ENCODE measurements around the gene PLXNA4.

The PLXNA4 gene

DNA sequence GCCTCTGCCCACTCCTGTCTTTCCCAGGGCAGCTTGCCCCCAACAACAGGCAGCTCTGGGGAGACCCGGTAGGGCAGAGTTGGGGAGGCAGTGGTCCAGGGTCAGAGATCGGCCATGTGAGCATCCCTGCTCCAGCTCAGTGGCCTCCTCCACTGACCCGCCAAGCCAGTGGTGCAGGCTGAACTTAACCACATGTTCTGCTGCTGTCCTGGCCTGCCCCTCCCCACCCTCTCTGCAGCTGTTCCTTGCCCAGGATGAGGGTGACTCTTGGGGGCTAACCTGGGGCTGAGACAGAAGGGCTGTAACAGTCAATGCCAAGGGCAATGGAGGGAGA is 349.3 kb downstream of the PLXNA4 start:
- no peak for DNase-seq

DNA sequence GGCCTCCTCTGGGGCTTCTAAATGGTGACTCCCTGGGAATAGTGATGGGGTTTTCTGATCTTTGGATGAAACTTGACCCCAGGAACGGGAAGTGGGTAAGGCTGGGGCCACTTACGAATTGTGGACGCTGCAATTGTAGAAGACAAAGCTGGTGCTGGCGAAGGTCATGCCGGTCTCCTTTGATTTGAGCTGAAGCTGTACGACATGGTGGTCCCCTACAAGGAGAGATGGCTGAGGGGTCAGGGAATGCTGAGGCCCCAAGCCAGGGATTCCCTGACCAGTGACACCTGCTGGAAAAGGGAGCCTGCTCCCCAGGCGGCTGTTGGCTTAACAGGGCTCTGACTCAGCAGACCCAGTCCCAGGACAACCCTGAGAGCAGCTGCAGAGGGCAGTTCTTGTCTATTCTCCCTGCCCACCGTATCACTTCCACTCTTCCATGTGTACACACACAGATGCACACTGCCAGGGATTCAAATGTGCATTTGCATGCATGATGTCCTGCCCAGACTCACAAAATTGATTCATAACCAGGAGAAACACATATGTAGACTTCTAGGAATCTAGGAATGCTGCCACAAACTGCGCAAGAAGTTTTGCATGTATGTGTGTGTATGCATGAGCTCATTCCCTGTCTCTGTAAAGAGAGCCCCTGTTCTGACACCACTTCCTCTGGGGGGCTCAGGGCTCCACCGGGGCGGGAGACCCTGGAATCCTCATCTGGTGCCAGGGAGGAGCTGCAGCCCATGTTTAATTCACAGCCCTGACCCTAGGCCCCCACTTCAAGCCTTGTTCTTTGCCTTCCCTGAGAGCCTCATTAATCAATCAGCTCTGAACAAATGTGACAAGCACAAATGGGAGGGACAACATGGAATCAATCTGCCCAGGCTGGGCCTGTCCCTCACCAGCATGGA is 350.0 kb downstream of the PLXNA4 start:
- DNase-seq = no peak

DNA sequence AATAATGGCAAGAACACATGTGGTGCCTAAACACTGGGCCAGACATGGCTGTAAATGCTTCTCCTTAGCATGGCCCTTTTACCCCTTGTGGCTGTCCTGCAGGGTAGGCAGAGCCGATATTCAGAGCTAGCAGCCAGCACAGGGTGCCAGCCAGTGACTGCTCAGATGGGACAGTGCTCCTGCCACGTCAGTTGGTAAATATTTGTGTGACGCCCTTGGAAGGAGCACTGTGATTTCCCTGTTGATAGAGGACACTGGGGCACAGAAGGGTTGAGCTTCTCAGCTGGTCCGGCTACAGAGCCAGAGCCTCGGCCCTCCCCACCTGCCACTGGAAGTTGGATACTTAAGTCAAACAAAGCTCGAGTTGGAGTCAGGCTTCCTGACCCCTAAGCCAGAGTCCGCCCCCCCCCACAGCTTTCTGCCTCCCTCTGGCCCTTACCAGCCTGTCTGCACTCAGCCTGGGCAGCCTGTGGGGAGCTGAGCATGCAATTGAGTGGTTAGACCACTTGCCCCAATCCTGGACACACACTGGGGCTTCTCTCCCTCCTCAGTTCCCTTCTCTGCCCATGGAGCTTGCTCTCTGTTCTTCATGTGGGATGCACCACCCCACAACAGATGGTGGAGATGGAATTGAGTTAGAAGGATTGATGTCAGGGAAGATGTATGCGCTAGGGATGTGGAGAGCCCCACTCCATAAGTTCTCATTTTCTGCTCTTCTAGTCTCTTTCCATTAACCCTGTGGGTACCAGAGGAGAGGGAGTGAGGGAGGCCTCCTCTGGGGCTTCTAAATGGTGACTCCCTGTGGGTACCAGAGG is 350.8 kb downstream of the PLXNA4 start:
- no peak for DNase-seq

DNA sequence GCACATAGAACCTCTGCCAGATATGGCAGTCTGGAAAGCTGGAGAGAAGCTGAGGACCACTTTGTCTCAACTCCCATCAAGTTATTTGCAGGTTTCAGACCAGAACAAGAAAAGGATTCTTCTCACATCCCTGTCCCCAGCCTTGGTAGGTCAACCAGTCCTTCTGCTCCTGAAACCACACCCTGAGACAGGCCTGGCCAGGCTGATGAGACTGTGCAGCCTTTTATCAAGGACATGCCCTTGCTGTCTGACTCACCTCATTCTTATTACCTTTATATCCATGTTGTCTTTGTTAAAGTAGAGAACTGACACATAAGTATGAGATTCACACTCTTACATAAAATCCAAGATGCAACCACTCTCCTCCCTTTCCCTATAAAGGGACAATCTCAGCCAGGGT is 354.9 kb downstream of the PLXNA4 start:
- DNase-seq = no peak

DNA sequence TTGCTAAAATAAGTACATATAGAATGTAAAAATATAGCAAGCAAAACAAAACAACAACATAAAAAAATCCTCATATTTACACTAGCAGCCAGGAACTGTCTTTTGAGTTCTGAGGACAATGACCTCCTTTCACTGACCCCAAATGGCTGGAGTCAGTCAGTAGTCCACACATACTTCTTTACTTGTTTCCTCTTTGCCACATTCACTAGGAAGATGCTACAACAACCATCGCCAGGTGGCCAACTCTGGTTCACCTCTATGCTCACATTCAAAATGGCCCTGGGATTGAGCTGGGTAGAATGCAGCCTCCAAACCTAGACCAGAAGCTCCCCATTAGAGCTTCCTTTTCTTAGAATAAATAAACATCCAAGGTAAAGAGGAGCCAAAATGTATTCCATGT is 356.2 kb downstream of the PLXNA4 start:
- DNase-seq = no peak

DNA sequence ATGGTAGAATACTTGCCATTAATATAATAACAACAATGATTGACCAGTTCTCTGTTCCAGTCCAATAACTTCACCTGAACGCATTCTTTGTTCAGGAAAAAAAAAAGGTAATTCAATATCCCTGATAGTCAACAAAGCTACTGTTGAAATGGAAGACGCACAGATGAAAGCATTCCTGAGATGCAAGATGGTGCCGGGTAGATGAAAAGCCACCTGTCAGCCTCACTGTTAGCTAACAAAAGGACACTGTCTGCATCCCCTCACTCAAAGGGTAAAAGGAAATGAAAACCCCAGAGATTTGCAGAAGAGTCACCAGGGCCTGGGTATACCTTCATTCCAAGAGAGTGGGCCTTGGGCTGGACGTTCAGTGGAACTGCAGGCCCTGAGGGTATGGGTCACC is 357.4 kb downstream of the PLXNA4 start:
- no peak for DNase-seq

DNA sequence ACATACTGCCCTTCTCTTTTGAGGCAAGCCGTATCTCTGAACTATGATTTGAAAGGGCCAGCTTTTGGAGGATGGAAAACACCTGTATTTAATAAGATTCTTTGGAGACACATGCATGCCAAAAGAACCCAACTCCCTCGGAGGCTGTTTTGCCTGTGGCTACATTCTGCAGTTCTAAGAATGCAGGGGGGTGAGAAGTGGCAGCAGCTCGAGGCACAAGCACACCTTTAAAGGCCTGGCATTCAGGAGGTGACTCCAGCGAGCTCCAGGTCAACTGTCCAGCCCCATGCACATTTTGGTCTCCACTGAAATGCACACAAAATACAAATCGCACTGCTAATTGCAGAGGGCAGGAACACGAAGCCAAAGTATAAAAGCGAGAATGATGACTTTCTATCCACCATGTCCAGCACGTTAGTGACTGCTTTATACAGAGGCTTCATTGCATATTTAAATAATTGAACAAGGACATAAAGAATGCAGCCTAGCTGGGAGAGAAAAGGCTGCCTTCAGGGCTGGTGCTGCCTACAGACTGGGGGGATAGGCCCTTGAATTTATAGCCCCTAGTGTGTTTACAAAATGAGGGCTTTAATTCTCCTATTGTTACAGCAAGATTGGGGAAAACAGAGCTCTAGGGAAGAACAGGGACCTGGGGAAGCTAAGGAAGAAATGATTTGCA is 359.3 kb downstream of the PLXNA4 start:
- no peak for DNase-seq

DNA sequence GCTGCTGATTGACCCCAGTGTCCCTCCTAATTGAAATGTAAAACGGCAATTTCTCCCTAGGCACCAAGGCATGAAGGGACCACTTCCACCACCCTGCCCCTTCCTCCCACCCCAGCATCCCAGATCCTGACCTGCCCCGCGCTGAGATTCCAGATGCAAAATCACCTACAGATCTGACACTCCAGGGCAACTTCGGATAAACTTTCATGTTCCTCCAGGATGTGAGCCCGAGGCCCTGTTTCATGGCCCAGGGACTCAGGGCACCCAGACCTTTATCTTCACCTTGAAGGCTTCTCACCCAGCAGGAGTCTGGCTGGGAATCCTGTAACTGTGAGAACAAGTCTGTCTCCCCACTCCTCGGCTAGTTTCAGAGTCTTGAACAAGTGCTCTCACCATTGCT is 361.8 kb downstream of the PLXNA4 start:
- no peak for DNase-seq

DNA sequence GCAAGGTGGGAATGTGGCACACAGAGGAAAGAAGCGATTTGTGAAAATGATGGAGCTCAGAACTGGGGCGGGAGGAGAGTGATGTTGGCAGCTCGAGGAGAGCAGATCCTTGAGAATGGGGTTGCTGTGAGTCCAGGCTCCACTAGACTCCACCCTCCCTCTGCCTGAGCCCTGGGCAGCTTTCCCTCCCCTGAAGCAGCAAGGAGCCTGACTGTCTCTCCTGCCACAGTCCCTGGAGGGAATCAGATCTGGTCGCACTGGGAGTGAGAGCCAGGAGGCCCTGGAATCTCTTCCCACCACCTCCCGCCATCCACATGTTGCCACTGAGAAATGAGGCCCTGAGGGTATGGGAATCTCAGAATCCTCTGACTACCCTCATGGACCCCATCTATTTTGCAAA is 362.7 kb downstream of the PLXNA4 start:
- no peak for DNase-seq

DNA sequence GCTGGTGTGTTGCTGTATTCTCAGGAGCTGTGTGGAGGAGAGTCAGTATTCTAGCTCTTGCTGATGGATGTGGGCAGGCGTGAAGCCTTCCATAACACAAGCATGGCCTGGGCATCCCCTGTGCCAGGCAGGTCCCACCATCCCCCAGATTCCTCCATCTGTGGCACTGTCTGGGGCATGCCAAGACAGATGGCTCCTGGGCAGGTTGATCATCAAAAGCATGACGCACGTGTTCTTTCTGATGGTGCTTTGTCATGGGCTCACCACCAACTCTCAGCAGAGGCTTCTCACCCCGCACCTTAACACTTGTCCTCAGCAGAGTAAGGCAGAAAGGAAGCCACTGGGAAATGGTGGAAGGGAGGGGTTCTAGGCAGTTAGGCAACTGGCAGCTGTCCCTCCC is 364.3 kb downstream of the PLXNA4 start:
- no peak for DNase-seq

DNA sequence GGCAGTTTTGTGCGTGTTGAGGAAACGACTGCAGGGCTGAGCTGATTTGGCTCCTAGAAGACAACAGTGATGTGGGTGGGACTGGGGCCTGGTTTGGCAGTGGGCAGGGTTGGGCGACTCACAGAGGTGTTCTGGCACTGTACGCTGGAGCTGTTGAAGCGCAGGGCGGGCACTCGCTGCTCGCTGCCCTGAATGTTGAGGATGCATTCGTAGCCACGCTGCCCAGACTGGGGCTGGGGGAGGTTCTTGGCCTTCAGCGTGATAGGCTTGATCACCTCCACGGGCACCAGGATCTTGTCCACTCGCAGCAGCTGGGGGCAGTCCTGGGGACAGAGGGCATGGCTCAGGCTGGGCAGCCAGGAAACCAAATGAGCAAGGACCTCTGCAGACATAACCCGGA is 365.4 kb downstream of the PLXNA4 start:
- no peak for DNase-seq

DNA sequence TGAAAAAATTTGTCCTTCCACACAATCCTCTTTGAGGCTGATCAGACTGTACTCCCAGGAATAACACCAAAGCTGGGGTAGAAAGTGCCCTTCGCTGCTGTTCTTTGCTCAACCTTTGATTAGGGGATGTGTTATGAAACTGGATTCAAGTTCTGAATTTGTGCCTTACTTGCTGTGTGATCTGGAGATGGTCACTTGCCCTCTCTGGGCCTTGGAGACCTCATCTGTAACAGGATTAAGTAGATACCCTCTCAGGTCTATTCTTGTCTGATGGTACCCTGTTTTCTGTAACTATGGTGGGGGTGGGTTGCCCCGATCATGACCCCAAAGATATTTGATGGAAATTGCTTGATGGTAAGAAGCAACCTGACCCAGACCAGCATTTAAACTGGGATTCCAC is 368.5 kb downstream of the PLXNA4 start:
- no peak for DNase-seq

DNA sequence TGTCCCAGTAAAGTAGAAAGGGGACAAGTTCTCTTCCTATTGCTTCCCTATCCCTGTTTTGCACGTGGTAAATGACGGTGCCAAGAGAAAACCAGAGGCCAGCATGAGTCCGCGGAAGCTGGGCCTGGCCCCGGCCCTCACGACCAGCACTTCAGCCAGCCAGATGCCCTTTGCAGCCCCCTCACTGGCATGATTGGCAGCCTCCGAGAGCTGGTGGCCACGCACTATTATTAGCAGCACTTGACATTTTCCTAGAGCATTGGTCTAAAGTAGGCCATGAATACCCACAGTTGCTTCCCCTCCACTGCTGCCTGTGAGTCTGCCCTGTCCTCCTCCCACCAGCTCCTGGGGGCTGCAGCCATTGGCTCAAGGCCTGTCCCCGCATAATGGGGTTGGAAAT is 369.1 kb downstream of the PLXNA4 start:
- no peak for DNase-seq

DNA sequence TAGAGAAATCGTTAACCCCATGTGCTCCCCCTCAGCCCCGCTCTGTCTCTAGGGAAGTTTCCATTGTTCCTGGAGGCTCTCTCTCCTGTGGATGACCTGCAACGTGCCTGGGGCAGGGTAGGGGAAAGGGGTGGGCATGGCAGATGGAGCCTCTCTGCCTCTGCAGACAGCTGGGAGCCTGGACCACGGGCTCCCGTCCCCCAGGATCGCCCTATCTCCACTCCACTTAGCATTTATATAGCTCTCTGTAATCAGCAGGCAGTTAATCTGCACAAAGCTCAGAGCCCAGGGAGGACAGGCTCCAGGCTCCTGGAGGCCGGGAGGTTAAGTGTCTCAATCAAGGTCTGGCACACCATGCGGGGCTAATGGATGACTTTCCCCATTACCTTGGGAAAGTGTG is 369.7 kb downstream of the PLXNA4 start:
- DNase-seq = no peak

DNA sequence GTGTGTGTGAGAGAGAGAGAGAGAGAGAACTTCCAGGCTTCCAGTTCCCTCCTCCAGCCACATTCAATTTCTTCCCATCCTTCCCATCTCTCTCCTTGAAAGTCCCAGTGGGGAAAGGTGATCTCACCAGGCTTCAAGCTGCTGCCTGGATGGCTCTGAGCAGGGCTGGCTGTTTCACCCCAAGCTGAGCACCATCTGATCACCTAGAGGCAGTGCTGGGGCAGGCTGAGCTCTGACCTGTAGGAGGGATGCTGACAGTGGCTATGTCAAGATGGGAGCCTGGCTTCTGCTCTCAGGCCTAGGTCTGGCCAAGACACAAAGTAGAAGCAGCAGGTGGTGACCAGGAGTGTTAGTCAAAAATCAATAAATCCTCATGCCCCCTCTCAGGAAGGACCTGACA is 370.8 kb downstream of the PLXNA4 start:
- no peak for DNase-seq

DNA sequence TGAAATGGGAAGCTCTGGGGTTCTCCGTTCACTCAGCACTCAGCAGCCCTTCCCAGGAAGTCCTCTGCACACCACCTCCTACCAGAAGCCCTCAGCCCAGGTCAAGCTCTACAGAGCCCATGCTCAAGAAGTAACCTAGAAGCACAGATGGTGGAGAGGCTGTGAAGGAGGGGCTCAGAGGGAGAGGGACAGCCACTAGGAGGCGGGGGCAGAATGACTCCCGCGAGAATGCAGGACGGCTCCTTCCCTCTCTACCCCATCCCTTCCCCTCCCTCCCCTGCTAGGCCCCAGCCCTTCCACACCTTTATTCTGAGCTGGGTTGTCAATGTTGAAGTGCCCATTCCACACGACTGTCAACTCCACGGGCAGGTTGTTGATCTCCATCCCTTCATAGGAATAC is 373.2 kb downstream of the PLXNA4 start:
- no peak for DNase-seq

DNA sequence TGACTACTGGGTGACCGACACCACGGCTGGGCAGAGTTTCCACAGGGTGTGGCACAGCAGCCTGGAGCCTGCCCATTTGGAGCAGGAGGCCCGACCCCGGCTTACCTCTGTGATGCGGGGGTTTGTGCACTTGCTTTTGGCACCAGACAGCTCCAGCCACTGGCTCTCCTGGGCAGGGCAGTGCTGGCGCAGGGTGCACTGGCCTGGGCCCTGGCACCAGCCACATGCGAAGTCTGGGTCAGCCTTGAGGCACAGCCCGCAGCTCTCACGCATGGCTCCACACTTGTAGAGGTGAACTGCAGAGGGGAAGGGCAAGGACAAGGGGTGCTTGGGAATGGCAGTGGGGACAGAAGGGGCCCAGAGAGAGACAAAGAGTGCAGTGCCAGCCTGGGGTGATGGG is 373.7 kb downstream of the PLXNA4 start:
- DNase-seq = no peak

DNA sequence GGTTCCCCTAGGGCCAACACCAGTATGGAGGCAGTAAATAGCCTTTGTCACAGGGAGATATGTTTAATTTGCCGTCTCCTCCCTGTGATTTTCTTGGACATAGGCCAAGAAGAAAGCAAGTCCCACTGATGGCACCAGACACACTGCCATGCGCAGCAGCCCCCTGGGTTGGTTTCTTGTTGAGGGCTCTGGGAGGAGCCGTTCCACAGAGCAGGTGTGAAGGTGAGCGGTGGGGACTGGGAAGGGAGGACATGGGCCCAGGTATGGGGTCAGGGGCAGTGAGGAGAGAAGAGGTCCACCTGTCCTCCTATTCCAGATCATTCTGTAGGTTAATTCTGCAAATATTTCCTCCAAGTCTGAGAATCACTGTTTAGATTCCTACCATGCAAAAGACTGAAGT is 376.1 kb downstream of the PLXNA4 start:
- DNase-seq = no peak

DNA sequence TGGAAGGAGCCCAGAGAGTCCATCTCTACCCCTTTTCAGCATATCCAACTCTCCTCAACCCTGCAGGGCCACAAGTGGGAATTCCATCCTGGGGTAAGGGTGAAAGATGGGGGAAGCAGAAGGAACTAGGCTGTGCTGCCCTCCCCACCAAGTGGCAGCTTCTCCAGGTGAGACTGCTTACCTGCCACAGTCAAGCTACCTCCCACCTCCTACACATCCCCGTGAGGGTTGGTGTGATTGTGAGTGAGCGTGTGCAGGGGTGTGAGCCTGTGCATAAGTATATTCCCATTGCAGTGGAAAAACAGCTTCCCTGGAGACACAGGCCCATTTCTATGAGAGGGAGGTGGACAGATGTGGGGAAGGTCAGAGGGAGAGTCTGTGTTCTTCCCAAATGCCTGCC is 376.6 kb downstream of the PLXNA4 start:
- no peak for DNase-seq

DNA sequence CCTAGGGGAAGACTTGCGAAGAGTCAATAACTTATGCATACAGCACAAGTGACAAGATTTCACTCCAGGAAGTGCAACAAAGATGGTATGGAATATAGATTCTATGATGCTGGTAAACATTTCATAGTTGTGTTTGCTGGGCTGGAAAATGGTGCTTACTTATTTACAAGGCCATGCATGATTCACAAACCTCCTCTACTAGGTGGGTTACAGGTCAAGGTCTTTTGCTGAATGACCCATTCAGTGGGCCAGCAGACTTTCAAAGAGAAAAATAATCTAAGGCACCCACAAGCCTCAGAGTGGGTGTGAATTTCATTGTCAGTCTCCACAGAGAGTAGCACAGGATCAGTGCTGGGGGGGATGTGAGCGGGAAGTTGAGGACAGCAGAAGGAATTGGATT is 378.5 kb downstream of the PLXNA4 start:
- no peak for DNase-seq

DNA sequence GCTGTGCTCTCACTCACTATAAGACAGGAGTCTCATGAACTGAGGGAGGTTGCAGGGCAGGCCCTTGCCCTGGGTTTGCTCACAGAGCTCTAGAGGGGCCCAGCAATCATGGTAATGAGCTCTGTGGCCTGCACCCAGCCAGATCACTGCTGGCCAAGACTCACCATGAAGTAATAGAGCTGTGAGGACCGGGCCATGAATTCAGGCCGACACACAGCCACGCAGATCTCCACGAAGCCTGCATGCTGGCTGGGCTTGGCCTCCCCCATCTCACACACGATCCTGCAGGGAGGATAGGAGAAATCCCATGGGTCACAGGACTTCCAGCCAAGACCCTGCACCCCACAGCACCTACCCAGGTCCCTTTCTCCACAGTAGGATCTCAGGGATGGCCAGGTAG is 382.4 kb downstream of the PLXNA4 start:
- DNase-seq = no peak

DNA sequence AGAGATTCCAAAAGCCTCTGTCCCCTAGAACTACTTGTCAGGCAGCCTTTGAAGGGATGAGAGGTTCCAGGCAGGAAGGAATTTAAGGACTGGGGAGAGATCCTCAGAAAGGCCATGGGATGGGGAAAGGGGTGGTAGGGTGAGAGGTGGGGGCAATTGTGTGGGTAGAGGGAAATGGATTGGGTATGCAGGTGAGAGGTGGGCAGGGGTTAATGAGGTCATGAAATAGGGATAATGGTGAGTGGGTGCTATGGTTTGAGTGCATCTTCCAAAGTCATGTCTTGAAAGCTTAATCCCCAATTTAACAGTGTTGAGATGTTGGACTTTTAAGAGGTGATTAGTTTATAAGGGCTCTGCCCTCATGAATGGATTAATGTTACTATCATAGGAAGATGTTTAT is 383.5 kb downstream of the PLXNA4 start:
- no peak for DNase-seq

DNA sequence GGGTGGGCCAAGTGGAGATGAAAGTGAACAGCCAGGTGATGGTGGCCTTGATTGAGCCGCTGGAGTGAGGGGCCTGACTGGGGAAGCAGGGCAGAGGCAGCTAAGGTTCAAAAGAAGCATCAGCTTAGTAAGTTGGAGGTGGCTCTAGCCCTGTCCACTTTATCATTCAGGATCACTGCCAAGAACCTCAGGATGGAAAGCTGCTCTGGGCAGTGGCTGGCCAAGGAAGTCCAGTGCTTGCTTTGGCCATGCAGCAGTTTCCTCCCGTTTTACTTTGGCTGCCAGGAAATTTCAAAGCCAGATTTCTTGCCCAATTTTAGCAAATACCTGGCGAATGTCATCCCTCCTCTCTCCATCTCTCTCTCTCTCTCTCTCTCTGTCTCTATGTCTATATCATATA is 384.9 kb downstream of the PLXNA4 start:
- DNase-seq = no peak

DNA sequence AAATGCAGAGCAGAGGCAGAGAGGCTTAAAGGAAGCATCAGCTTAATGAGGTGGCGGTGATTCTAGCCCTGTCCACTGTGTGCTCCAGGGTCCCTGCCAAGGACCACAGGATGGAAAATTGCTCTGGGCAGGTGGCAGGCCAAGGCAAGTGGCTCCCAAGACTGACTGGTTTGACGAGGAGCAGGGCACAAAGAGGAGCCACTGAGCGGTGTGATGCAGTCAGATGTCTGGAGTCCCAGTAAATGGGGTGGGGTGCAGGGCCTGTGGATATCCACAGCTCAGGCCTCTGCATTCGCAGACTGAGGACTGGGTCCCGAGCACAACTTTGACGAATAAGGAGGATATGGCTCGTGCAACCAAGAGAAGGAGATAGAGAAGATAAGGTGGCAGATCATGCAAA is 385.6 kb downstream of the PLXNA4 start:
- no peak for DNase-seq

Data from NCI-H1930 (cell line).